ENCODE data around the gene GPM6B. TPM values are rescaled to one million over a fixed set of nuclear protein-coding genes. Genes with fewer than 3 reads are reported as not detected.

The GPM6B gene
- total and polyA plus RNA-seq, 2 donors (not counting 3 experiments of a cell fraction or from before 2014, with no cell fraction given) = 0.30 TPM; not detected in 1

GRCh38 chrX:13763489-13763888, 53.4 kb downstream of the GPM6B start:
- no peaks in the 10 kb centered on the region for H4K20me1 ChIP-seq (replicated peaks; ENCODE audit: control insufficient read depth, extremely low read depth, insufficient read depth, low read length)
- TF ChIP-seq GATA2 (IDR thresholded peaks at IDR 0.05; ENCODE audit: insufficient read depth, insufficient read length, low read depth, low read length) (no peak), POLR2AphosphoS5 (IDR thresholded peaks at IDR 0.05; ENCODE audit: insufficient read depth, low read depth, low read length) (no peak), FOS (IDR thresholded peaks at IDR 0.05; ENCODE audit: borderline replicate concordance, insufficient read depth, low read length) (no peak), EZH2 (IDR thresholded peaks at IDR 0.05; ENCODE audit: borderline replicate concordance, low read depth, low read length, severe bottlenecking) (no peak), MYC (IDR thresholded peaks at IDR 0.05; ENCODE audit: low read depth, low read length) (no peak)
- no peak overlapping the region for H3K9ac ChIP-seq (replicated peaks; ENCODE audit: extremely low read depth, insufficient read depth, low read length)
- no peak overlapping the region for H2AFZ ChIP-seq (ENCODE audit: low read depth, low read length)
- no peak overlapping the region for H3K4me3 ChIP-seq (replicated peaks in 1 of 3; ENCODE audit: insufficient read depth in 1 of 3, low read depth in 1 of 3, low read length in 3 of 3)
- no peak overlapping the region for H3K4me2 ChIP-seq (ENCODE audit: insufficient read depth, low read length)
- intact Hi-C loops (cut with micrococcal nuclease) (no loop called here), dilution Hi-C loops (cut with MboI; ENCODE audit: extremely low pct_ligation_motif_present, low sequenced_read_pairs) (no loop called here)
- H3K9me1 ChIP-seq (replicated peaks; ENCODE audit: control insufficient read depth, extremely low read depth, insufficient read depth, low read length) = no peaks in the 10 kb centered on the region
- H3K79me2 ChIP-seq (ENCODE audit: control insufficient read depth, insufficient read depth, low read length) = no peaks in the 10 kb centered on the region
- POLR2A ChIA-PET = no interaction called here
- peaks cover 0 to 2% of the 10 kb centered on the region in 2 experiments for H3K36me3 ChIP-seq (ENCODE audit: control insufficient read depth in 2 of 2, extremely low read depth in 1 of 2, insufficient read depth in 2 of 2, low read length in 2 of 2)
- no peaks in the 10 kb centered on the region for H3K27me3 ChIP-seq (ENCODE audit: control insufficient read depth in 2 of 2, insufficient read depth in 2 of 2, low read length in 2 of 2)
- no peak overlapping the region for H3K27ac ChIP-seq (ENCODE audit: insufficient read depth, low read depth, low read length)
- no peak for DNase-seq (ENCODE audit: low read depth, low spot score)
- FAIRE-seq = no peak
- no peaks in the 10 kb centered on the region for H3K9me3 ChIP-seq (replicated peaks; ENCODE audit: control insufficient read depth, insufficient read depth, low read length)
- no peaks in the 10 kb centered on the region for H3K4me1 ChIP-seq (ENCODE audit: control insufficient read depth, extremely low read depth, insufficient read depth, low read length)
- BruUV-seq (replicated peaks) = no TSS peak
- CTCF ChIA-PET = interaction anchor here (1.5 kb wide), 1 partner anchor 13 kb away, joined by 5 read pairs; no protein-coding TSS in a partner anchor

GRCh38 chrX:13761606-13762414, 55.1 kb downstream of the GPM6B start:
- DNase-seq (ENCODE audit: low read depth, low spot score) = no peak
- ChIA-PET POLR2A (no interaction called here), CTCF (interaction anchor here (1.3 to 1.5 kb wide), 3 partner anchors 10 to 255 kb away, joined by 3 to 5 read pairs (median 5); no protein-coding TSS in a partner anchor)
- TF ChIP-seq JUN (IDR thresholded peaks at IDR 0.05; ENCODE audit: borderline replicate concordance, insufficient read depth, insufficient read length, low read depth) (no peak), EZH2 (IDR thresholded peaks at IDR 0.05; ENCODE audit: borderline replicate concordance, low read depth, low read length, severe bottlenecking) (no peak), GATA2 (IDR thresholded peaks at IDR 0.05; ENCODE audit: insufficient read depth, insufficient read length, low read depth, low read length) (no peak), FOS (IDR thresholded peaks at IDR 0.05; ENCODE audit: borderline replicate concordance, insufficient read depth, low read length) (no peak), POLR2AphosphoS5 (IDR thresholded peaks at IDR 0.05; ENCODE audit: insufficient read depth, low read depth, low read length) (no peak), MAX (IDR thresholded peaks at IDR 0.05; ENCODE audit: insufficient read depth, insufficient read length) (no peak), MYC (IDR thresholded peaks at IDR 0.05; ENCODE audit: low read depth, low read length) (no peak), POLR2A (IDR thresholded peaks at IDR 0.05; ENCODE audit: low read depth, low read length) (no peak), CTCF (IDR thresholded peaks at IDR 0.05; ENCODE audit: extremely low read depth in 1 of 2, insufficient read depth in 1 of 2, low read depth in 1 of 2, low read length in 2 of 2) (no peak)
- Histone ChIP-seq H4K20me1 (replicated peaks; ENCODE audit: control insufficient read depth, extremely low read depth, insufficient read depth, low read length) (no peaks in the 10 kb centered on the region), H3K27me3 (ENCODE audit: control insufficient read depth in 2 of 2, insufficient read depth in 2 of 2, low read length in 2 of 2) (no peaks in the 10 kb centered on the region), H3K4me1 (ENCODE audit: control insufficient read depth, extremely low read depth, insufficient read depth, low read length) (no peaks in the 10 kb centered on the region), H2AFZ (ENCODE audit: low read depth, low read length) (no peak overlapping the region), H3K9me1 (replicated peaks; ENCODE audit: control insufficient read depth, extremely low read depth, insufficient read depth, low read length) (no peaks in the 10 kb centered on the region), H3K27ac (ENCODE audit: insufficient read depth, low read depth, low read length) (no peak overlapping the region), H3K4me3 (replicated peaks in 1 of 3; ENCODE audit: insufficient read depth in 1 of 3, low read depth in 1 of 3, low read length in 3 of 3) (no peak overlapping the region), H3K36me3 (ENCODE audit: control insufficient read depth in 2 of 2, extremely low read depth in 1 of 2, insufficient read depth in 2 of 2, low read length in 2 of 2) (peaks cover 0 to 2% of the 10 kb centered on the region in 2 experiments), H3K9me3 (replicated peaks; ENCODE audit: control insufficient read depth, insufficient read depth, low read length) (no peaks in the 10 kb centered on the region), H3K9ac (replicated peaks; ENCODE audit: extremely low read depth, insufficient read depth, low read length) (no peak overlapping the region), H3K4me2 (ENCODE audit: insufficient read depth, low read length) (no peak overlapping the region), H3K79me2 (ENCODE audit: control insufficient read depth, insufficient read depth, low read length) (no peaks in the 10 kb centered on the region)
- intact Hi-C loops (cut with micrococcal nuclease) (no loop called here), dilution Hi-C loops (cut with MboI; ENCODE audit: extremely low pct_ligation_motif_present, low sequenced_read_pairs) (no loop called here)
- BruUV-seq (replicated peaks) = no TSS peak
- peak; percentile 35 for FAIRE-seq
